Endothelial cell (in vitro differentiated cells): ENCODE measurements around the gene CLMP. TPM values are rescaled to one million over a fixed set of nuclear protein-coding genes. Genes with fewer than 3 reads are reported as not detected.
A peak's percentile ranks its signal among the peaks of the same experiment; 100 is the strongest.

ENCODE experiments used
- DNase-seq: peaks from one replicate; pipeline ENCODE4 v3.0.0; 2021; ENCODE audit warnings: low spot score
- H3K27ac Mint-ChIP-seq: one replicate; pipeline ENCODE4 v1.8.0; 2021; ENCODE audit warnings: mixed read lengths, inconsistent platforms; ENCODE audit not compliant: unreplicated experiment
- H3K27me3 Mint-ChIP-seq: one replicate; pipeline ENCODE4 v1.8.0; 2021; ENCODE audit warnings: mild to moderate bottlenecking, moderate library complexity, mixed read lengths, inconsistent platforms; ENCODE audit not compliant: unreplicated experiment
- H3K36me3 Mint-ChIP-seq: one replicate; pipeline ENCODE4 v1.8.0; 2021; ENCODE audit warnings: mild to moderate bottlenecking, low read depth, mixed read lengths, inconsistent platforms; ENCODE audit not compliant: unreplicated experiment
- H3K4me1 Mint-ChIP-seq: one replicate; pipeline ENCODE4 v1.8.0; 2021; ENCODE audit warnings: mild to moderate bottlenecking, mixed read lengths, inconsistent platforms; ENCODE audit not compliant: unreplicated experiment
- H3K4me3 Mint-ChIP-seq: one replicate; pipeline ENCODE4 v1.8.0; 2021; ENCODE audit warnings: mild to moderate bottlenecking, mixed read lengths, inconsistent platforms; ENCODE audit not compliant: unreplicated experiment
- H3K9me3 Mint-ChIP-seq: one replicate; pipeline ENCODE4 v1.8.0; 2021; ENCODE audit warnings: mixed read lengths, inconsistent platforms; ENCODE audit not compliant: unreplicated experiment
- total RNA-seq: library from RNA; stranded (reverse); fragmentation: NEBNext Ultra II Directional; extraction: Animal tissue kit (Norgen Biotek cat#: 25700); gene quantifications from one replicate; pipeline ENCODE4 v1.2.1, GENCODE V29; 2021; ENCODE audit not compliant: unreplicated experiment
- TF ChIP-seq, protein P1 (sequence below): fragments of 200-600 bp; sonication (generic); IDR thresholded peaks from one replicate; pipeline ENCODE4 v1.5.0; 2021; ENCODE audit warnings: antibody characterized with exemption; ENCODE audit not compliant: unreplicated experiment

The CLMP gene
- total RNA-seq, 1 donor from 2014 or later, result 5.5 TPM

DNA sequence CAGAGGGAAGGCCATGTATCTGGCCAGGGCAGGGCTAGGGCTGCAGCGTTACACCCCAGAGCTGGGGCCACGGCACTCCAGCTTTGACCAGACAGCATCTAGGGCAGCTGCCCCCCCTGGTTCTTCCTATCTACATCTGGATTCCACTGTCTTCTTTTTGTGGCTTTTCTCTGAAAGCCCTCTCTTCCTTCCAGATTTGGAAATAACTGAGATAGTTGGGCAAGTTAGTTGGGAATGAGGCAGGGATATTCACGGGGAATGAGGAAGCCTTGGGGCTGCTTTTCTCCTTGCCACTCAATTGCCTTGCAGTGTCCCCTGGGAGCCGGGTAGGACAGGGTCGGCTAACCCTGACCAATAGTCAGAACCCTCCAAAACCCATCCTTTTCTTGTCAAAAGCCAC lies 26.8 kb downstream of the CLMP start:
- Mint-ChIP-seq H3K36me3 (no peaks in the 10 kb centered on the region), H3K27me3 (no peaks in the 10 kb centered on the region), H3K9me3 (no peaks in the 10 kb centered on the region), H3K4me1 (peaks cover 36% of the 10 kb centered on the region), H3K27ac (no peak overlapping the region), H3K4me3 (no peak overlapping the region)
- TF ChIP-seq, protein P1, sequence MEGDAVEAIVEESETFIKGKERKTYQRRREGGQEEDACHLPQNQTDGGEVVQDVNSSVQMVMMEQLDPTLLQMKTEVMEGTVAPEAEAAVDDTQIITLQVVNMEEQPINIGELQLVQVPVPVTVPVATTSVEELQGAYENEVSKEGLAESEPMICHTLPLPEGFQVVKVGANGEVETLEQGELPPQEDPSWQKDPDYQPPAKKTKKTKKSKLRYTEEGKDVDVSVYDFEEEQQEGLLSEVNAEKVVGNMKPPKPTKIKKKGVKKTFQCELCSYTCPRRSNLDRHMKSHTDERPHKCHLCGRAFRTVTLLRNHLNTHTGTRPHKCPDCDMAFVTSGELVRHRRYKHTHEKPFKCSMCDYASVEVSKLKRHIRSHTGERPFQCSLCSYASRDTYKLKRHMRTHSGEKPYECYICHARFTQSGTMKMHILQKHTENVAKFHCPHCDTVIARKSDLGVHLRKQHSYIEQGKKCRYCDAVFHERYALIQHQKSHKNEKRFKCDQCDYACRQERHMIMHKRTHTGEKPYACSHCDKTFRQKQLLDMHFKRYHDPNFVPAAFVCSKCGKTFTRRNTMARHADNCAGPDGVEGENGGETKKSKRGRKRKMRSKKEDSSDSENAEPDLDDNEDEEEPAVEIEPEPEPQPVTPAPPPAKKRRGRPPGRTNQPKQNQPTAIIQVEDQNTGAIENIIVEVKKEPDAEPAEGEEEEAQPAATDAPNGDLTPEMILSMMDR, result no peak
- DNase-seq, result no peak

DNA sequence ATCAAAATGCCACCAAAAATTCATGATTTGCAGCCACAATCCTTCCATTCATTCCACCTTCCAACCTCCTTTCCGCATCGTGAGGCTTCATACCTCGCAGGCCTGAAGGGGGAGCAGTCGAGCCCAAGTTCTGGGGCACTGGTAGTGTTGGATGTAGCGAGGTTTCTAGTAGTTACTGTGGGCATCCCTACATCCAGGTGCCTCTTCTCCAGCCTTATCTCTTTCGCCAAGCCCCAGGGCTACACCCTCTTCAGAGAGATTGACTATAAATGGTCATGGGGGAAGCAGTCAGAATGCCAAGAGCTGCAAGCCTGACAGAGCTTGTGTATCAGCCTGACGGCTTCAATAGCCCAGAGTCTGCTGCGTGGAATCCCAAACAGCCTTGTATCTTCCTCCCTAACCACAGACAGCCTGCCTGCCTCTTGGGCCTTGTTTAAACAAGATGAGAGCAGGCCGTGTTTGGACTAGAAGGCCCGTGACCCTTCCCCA lies 28.9 kb downstream of the CLMP start:
- Mint-ChIP-seq H3K27me3 (no peaks in the 10 kb centered on the region), H3K27ac (no peak overlapping the region), H3K9me3 (no peaks in the 10 kb centered on the region), H3K4me1 (peaks cover 42% of the 10 kb centered on the region), H3K4me3 (no peak overlapping the region), H3K36me3 (no peaks in the 10 kb centered on the region)
- peak; percentile 69 for DNase-seq
- TF ChIP-seq, protein P1, result peak; percentile 58

DNA sequence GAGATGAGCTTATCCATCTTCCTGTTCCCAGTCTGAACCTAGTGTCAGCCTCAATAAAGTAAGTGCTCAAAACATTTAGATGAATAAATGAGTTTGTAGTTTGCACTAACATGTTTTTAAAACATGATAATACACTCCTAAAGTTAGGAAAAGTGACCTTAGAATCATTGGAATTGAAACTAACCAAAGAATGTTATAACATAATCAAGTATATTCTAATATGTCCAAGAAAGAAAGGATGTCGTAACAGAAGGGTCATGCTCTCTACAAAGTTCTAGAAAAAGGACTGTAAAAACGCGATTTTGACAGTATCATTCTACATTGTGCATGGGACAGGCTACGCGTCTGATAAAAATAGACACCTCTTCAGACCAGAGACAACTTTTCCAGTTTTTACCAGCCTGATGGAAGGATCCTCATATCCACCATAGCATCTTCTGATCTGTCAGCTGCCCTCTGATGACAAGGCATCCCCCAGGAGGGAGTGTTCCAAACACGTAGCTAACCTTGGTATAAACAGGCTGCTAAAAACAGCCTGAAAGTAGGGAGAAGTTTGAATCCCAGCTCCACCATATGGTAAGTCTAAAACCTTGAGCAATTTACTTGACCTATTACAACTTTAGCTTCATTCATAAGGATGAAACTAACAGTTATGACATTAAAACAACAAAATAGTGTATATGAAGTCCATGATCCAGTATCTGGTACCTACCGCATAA lies 30.2 kb downstream of the CLMP start:
- Mint-ChIP-seq H3K27ac (no peak overlapping the region), H3K36me3 (no peaks in the 10 kb centered on the region), H3K9me3 (no peaks in the 10 kb centered on the region), H3K4me1 (peaks cover 39% of the 10 kb centered on the region), H3K27me3 (no peaks in the 10 kb centered on the region), H3K4me3 (no peak overlapping the region)
- TF ChIP-seq, protein P1, result no peak
- no peak for DNase-seq

DNA sequence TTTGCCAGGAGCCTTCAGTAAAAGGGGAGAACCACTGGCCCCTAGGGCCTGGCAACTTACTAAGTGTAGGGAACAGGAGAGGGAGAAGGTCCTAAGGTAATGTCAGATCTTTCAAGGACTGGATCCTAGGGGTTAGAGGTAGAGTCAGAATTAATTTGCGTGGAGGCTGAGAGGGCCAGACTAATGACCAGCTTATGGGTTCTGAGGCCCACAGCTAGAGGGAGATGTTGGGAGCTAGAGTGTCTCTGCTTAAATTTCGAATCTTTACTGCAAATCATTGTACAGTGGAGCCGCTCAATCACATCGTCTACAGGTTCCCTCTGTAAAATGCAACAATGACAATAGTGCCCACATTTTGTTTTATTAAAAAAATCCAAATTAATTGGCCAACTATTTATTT lies 31.4 kb downstream of the CLMP start:
- no peak for DNase-seq
- no peaks in the 10 kb centered on the region for H3K36me3 Mint-ChIP-seq
- TF ChIP-seq, protein P1, result no peak
- H3K9me3 Mint-ChIP-seq, result no peaks in the 10 kb centered on the region
- no peak overlapping the region for H3K4me3 Mint-ChIP-seq
- peaks cover 29% of the 10 kb centered on the region for H3K4me1 Mint-ChIP-seq
- no peak overlapping the region for H3K27ac Mint-ChIP-seq
- H3K27me3 Mint-ChIP-seq, result no peaks in the 10 kb centered on the region

DNA sequence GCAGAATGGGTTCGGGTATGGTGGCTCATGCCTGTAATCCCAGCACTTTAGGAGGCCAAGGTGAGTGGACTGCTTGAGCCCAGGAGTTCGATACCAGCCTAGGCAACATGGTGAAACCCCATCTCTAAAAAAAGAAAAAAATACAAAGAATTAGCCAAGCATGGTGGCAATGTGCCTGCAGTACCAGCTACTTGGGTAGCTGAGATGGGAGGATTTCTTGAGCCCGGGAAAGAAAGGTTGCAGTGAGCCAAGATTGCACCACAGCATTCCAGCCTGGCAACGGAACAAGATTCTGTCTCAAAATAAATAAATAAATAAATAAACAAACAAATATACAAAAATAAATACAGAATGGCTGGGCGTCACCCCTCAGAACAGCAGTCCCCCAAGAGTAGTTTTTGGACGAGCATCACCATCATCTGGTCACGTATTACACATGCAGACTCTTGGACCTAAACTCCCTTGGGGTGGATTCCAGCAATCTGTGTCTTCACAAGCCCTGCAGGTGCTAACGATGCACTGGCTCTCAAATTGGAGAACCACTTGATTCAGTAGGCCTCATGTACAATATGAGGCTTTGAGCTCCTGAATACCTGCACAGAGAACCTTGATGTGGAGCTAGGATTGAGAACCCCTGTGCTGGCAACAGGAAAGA lies 33.5 kb downstream of the CLMP start:
- TF ChIP-seq, protein P1, result no peak
- H3K27ac Mint-ChIP-seq, result no peak overlapping the region
- no peaks in the 10 kb centered on the region for H3K9me3 Mint-ChIP-seq
- no peaks in the 10 kb centered on the region for H3K36me3 Mint-ChIP-seq
- H3K27me3 Mint-ChIP-seq, result no peaks in the 10 kb centered on the region
- no peak overlapping the region for H3K4me3 Mint-ChIP-seq
- DNase-seq, result no peak
- H3K4me1 Mint-ChIP-seq, result peaks cover 18% of the 10 kb centered on the region
